Raji (cell line): ENCODE data around the gene VLDLR.

Source experiments
- POLR2A ChIP-seq: IDR thresholded peaks from 2 replicates; pipeline ENCODE4 v1.6.1; 2011; ENCODE audit warnings: low read depth, low read length, control low read depth; ENCODE audit not compliant: insufficient read depth

The VLDLR gene

DNA sequence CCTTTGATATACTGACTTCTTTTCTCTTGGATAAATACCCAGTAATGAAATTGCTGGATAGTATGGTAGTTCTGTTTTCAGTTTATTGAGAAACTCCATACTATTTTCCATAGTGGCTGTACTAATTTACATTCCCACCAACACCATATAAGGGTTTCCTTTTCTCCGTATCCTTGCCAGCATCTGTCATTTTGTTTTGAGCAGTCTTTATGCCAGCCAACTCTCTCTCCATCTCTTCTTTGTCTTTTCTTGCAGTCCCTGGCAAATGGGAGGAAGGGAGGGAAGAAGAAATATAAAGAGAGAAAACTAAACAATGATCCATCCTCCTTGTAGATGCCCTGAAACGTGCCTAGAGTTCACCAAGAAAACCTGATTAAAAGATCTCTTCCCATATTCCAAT, 9.6 kb upstream of the VLDLR start:
- TF ChIP-seq POLR2A: no peak

DNA sequence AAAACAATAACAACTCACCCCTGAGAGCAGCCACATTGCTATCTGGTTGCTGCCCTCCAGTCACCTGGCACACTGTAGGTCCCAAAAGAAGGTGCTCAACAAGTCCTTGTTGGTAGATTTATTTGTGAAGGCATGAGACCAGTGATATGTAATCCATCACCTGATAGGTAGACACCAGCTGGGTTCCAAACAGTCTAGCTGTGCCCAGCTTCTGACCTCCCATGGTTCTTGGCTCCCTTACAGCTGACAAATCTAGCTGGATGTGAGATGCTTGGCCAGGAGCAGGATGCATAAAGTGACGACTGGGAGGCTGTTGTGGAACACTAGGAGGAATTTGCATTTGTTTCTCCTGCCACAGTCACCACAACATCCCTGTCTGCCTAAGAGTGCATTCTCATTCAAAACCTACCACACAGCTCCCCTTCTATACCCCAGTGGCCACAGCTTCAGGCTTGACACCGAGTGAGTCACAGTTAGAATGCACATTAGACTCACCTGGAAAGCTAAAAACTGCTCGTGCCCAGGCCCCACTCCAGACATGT, 7.8 kb upstream of the VLDLR start:
- TF ChIP-seq POLR2A: no peak

GRCh38 chr9:2615497-2615896, 6.1 kb upstream of the VLDLR start:
- no peak for TF ChIP-seq POLR2A

- no peak for TF ChIP-seq POLR2A
These were observed 4.8 kb upstream of the VLDLR start for GRCh38 chr9:2616692-2617377.

GRCh38 chr9:2618289-2618688, 3.3 kb upstream of the VLDLR start:
- no peak for TF ChIP-seq POLR2A

GRCh38 chr9:2620919-2621721, 467 bp upstream of the VLDLR start:
- TF ChIP-seq POLR2A: no peak

DNA sequence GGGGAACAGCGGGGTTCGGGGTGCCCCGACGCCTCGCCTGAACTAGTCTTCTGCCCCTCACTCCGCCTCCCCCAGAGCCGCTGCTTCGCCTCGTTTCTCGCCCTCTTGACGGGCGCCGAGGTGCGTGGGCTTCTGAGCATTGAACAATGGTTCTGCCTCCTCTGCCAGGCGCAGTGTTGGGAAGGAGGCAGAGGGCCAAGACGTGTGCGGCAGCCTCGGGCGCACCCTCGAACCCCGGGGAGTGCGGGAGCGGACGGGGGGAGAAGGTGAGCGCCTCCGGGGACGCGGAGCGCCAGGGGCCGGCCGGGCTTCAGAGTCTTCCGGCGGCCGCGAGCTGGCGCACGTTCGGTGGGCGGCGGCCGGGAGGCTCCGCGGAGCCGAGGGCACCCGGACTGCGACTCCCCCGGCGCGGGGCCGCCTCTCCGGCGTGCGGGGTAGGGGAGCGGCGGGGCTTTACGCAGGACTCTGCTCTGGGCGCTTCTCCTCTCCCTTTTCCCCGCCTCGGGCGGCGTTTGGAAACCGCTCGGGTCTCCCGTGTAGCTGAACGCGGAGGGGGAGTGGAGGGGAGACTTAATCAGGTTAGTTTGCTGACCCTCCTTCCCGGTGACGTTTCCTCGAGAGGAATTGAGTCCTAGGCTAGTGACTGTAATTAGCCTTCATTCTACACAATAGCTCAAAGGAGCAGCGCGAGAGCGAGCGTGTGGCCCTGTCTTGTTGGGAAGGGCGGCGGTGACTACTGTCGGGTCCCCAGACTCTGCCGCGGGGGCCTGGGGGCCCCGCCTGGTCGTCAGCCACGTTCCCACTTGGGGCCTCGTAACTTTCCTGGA, 1.1 kb downstream of the VLDLR start:
- TF ChIP-seq POLR2A: no peak

GRCh38 chr9:2623288-2624050, 1.9 kb downstream of the VLDLR start:
- no peak for TF ChIP-seq POLR2A

DNA sequence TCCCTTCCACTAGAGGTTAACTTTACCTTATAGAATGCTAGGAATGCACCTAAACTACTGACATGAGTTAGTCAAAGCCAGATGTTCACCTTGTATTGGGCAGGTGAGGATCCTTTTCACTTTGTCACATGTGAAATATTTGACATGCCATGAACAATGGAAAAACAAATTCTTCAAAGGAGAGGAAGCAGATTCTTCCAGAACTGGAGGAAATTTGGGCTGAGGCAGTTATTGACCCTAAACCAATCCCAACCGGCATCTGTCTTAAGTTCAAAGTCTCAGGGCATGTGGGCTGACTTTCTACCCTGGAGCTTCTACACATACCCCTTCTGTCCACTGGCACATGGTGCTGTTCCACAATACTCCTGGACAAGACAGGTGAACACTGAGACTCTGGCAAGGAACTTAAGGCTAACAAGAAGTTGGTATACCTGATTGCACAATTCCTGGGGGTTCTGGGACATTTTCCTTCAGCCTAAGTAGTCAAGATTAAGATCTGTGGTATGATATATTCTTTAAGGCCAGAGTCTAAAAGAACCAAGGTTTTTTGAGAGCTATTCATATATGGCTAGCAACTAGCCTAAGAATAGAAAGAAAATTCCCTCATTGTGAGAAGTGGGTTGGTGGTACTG, 2.6 kb downstream of the VLDLR start:
- TF ChIP-seq POLR2A: no peak

DNA sequence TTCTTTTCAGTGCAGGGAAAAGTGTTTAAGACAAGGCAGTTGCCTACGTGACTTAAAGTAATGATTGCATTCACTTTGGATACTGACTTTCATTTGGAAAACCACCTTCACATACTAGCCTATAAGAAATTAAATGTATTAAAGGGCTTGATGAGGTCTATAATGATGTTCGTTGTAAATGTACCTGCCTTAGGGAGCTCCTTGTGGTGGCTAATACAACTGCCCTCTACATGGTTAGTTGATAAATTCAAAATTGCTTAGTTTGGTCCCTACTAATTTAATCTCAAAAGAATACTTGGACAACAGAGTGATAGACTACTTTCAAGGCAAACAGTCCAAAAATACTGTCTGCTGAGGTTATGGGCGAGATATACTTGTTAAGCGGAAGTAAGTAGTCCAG, 3.8 kb downstream of the VLDLR start:
- no peak for TF ChIP-seq POLR2A

DNA sequence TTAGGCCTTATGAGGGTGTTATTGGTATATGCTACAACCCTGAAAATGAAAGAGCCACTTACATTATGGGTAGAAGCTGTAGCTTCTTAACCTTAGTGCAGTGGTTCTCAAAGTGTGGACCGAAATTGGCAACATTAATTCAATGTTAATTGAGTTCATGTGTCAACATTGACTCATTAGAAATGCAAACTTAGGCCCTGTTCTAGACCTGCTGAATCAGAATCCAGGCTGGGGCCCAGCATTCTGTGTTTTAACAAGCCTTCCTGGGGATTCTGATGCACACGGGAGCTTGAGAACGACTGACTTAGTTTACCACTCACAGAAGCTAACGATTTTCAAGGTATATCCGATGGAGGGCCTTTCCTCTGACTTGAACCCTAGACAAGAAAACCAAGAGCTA, 7.3 kb downstream of the VLDLR start:
- no peak for TF ChIP-seq POLR2A

GRCh38 chr9:2630158-2630557, 8.6 kb downstream of the VLDLR start:
- no peak for TF ChIP-seq POLR2A

DNA sequence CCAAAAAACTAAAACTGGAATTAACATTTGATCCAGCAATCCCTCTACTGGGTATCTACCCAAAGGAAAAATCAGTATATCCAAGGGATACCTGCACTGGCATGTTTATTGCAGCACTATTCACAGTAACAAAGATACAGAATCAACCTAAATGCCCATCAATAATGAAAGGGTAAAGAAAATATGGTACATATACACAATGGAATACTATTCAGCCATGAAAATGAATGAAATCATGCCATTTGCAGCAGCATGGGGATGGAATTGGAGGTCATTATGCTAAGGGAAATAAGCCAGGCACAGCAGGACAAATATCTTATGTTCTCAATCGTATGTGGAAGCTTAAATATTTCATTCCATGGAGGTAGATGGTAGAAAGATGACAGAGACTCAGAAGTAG, 9.7 kb downstream of the VLDLR start:
- TF ChIP-seq POLR2A: no peak

DNA sequence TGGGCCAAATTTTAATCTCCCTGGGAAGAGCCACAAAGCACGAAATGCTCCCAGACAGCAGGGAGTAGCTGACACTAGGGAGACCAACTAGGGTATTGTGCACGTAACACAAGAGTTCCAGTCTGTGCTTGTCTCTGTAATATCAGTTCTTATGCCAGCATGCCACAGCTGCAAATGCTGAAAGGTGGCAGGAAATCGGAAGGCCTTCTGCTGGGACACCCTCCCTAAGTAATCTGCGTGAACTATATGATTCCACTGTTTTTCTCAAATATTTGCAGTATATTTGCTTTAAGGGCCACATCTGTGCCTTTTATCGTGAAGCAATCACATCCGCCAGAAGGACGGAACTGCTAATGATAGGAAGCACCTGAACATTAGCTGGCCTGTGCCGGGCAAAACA, 12.6 kb downstream of the VLDLR start:
- no peak for TF ChIP-seq POLR2A

- TF ChIP-seq POLR2A: no peak
These were observed 13.2 kb downstream of the VLDLR start for GRCh38 chr9:2634818-2635217.

DNA sequence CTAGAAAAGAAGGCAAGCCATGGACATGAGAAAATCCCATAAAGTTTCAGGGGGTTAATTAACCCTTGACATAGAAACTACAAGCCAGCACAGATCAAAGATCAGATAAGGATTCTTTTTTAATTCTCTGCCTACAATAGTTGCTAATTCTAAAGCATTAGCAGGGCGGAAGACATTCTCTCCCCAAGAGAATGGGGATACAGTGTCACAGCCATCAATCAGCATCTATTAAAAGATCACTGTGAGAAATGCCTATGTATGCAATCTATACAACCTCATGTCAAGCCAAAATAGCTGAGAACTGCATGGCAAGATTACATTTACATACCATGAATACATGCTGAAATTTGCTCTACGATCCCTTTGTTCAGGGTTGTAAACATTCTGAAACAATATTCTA, 14.3 kb downstream of the VLDLR start:
- TF ChIP-seq POLR2A: no peak
